ENCODE data around the gene ZNF71. TPM values are rescaled to one million over a fixed set of nuclear protein-coding genes. Genes with fewer than 3 reads are reported as not detected.

ZNF71 gene
- total and polyA plus RNA-seq, 2 of the 8 experiments (the other 6 are each of a cell fraction or from before 2014, with no cell fraction given) = 8.2 to 12.4 TPM

GRCh38 chr19:56567274-56568120, 27.6 kb upstream of the ZNF71 start, which contains the start of gene ZNF470:
ZNF470 (plus strand) TSS chr19:56567468; CDS start chr19:56570312, 2,844 bp downstream.
- Histone ChIP-seq H2BK120ac (replicated peaks; ENCODE audit: low read depth, low read length) (no peak within 1 kb of the TSS), H3K79me2 (ENCODE audit: control insufficient read depth in 1 of 2, insufficient read depth in 2 of 2, low read length in 2 of 2) (no peaks in the 10 kb centered on the region), H2BK12ac (ENCODE audit: low read depth, low read length) (peak within 1 kb of the TSS; percentile 27; the same call in 1 of the 2 replicates), H2AFZ (ENCODE audit: low read length) (peak within 1 kb of the TSS; percentile 99), H3K9ac (replicated peaks in 1 of 4; ENCODE audit: extremely low read depth in 1 of 4, low read depth in 3 of 4, low read length in 3 of 4) (peak within 1 kb of the TSS; percentile 1 to 73 (median 40); a peak in 5 of 7 replicates), H2BK5ac (ENCODE audit: low read depth, low read length) (peak within 1 kb of the TSS; percentile 91; the same call in 1 of the 2 replicates), H3K4ac (replicated peaks; ENCODE audit: insufficient read length, low read depth, low read length) (no peak within 1 kb of the TSS), H2BK20ac (ENCODE audit: low read length) (no peak within 1 kb of the TSS), H3K27ac (ENCODE audit: low read depth, low read length) (no peak within 1 kb of the TSS), H2BK15ac (ENCODE audit: low read length) (no peak within 1 kb of the TSS), H3K56ac (replicated peaks; ENCODE audit: insufficient read length, low read depth, low read length) (no peak within 1 kb of the TSS), H3K9me3 (ENCODE audit: insufficient read depth in 2 of 2, low read depth in 1 of 2, low read length in 1 of 2) (peaks cover 33 to 40% of the 10 kb centered on the region in 2 experiments), H3K23ac (ENCODE audit: insufficient read length) (no peak within 1 kb of the TSS), H3K23me2 (ENCODE audit: low read depth, low read length) (peaks cover 6% of the 10 kb centered on the region; the same call in 1 of the 2 replicates), H3K14ac (ENCODE audit: insufficient read length) (no peak within 1 kb of the TSS), H3K27me3 (replicated peaks in 1 of 4; ENCODE audit: control insufficient read depth in 3 of 4, extremely low read depth in 1 of 4, insufficient read depth in 3 of 4, low read length in 3 of 4) (no peaks in the 10 kb centered on the region), H3K79me1 (ENCODE audit: low read depth, low read length) (no peaks in the 10 kb centered on the region), H3K4me2 (ENCODE audit: insufficient read depth in 1 of 2, low read depth in 2 of 2, low read length in 2 of 2) (peak within 1 kb of the TSS; percentile 62 to 93), H3K36me3 (ENCODE audit: control insufficient read depth in 2 of 4, insufficient read depth in 4 of 4, low read length in 3 of 4) (peaks cover 2 to 37% (median 17%) of the 10 kb centered on the region in 4 experiments; a peak in 7 of 8 replicates), H4K91ac (replicated peaks; ENCODE audit: insufficient read length, low read length) (peak within 1 kb of the TSS; percentile 98), H4K8ac (ENCODE audit: extremely low read depth, insufficient read depth, low read length) (peak within 1 kb of the TSS; percentile 31; the same call in 1 of the 2 replicates), H2AK5ac (ENCODE audit: low read depth, low read length) (no peak within 1 kb of the TSS), H4K20me1 (replicated peaks in 1 of 2; ENCODE audit: control insufficient read depth in 1 of 2, insufficient read depth in 2 of 2, low read length in 2 of 2) (no peaks in the 10 kb centered on the region), H4K5ac (ENCODE audit: insufficient read length, low read depth, low read length) (peak within 1 kb of the TSS; percentile 72), H3K4me3 (ENCODE audit: extremely low read depth in 1 of 4, insufficient read depth in 2 of 4, low read depth in 3 of 4, low read length in 4 of 4) (peak within 1 kb of the TSS; percentile 55 to 98 (median 96)), H3K18ac (ENCODE audit: extremely low read depth, low read length) (peak within 1 kb of the TSS; percentile 78), H3K4me1 (replicated peaks in 1 of 4; ENCODE audit: control insufficient read depth in 3 of 4, insufficient read depth in 4 of 4, low read length in 3 of 4) (no peaks in the 10 kb centered on the region; a peak in 1 of 7 replicates)
- ChIA-PET CTCF (ENCODE audit: partially characterized antibody) (interaction anchor here (0.6 to 1.0 kb wide), 2 partner anchors 19 to 274 kb away, joined by 3 read pairs; no protein-coding TSS in a partner anchor), POLR2A (ENCODE audit: partially characterized antibody) (interaction anchor here (0.8 kb wide), 1 partner anchor 14 kb away, joined by 3 read pairs; no protein-coding TSS in a partner anchor)
- FAIRE-seq = no peak
- 6% methylated on average over 59 of the region's 66 CpGs; no CpG with 5 or more reads in 1 of the 2 experiments for WGBS, 2 experiments (ENCODE audit: extremely low coverage in 1 of 2, insufficient coverage in 1 of 2, insufficient read length in 1 of 2, insufficient replicate concordance in 2 of 2, low coverage in 1 of 2, low lambda C conversion rate in 2 of 2, missing lambda C conversion rate in 1 of 2)
- DNase-seq (ENCODE audit: low read depth in 1 of 2, low spot score in 2 of 2) = peak; percentile 44 to 94
- peak; percentile 98 for TF ChIP-seq KDM4A (IDR thresholded peaks at IDR 0.05; ENCODE audit: low read depth, low read length, severe bottlenecking)
- TF ChIP-seq MAX (IDR thresholded peaks at IDR 0.05) = peak; percentile 83
- TF ChIP-seq HDAC6 (IDR thresholded peaks at IDR 0.05; ENCODE audit: low read depth, low read length) = no peak
- TF ChIP-seq ATF2 (IDR thresholded peaks at IDR 0.05; ENCODE audit: low read length) = no peak
- peak; percentile 71 for TF ChIP-seq ASH2L (IDR thresholded peaks at IDR 0.05; ENCODE audit: low read length)
- no peak for TF ChIP-seq CHD1 (IDR thresholded peaks at IDR 0.05; ENCODE audit: low read depth, low read length)
- no peak for TF ChIP-seq JUN (IDR thresholded peaks at IDR 0.05; ENCODE audit: low read depth, low read length)
- TF ChIP-seq CREB1 (IDR thresholded peaks at IDR 0.05) = 0 out of 2 replicates have a peak, but pooled peaks have one; percentile 42
- peak; percentile 39; the same call in 1 of the 2 replicates for TF ChIP-seq RBBP5 (IDR thresholded peaks at IDR 0.05; ENCODE audit: borderline replicate concordance, low read depth, low read length)

All from H1 (cell line).